Glomerular endothelial cell (primary cell): ENCODE data around the gene MBL2. TPM values are rescaled to one million over a fixed set of nuclear protein-coding genes. Genes with fewer than 3 reads are reported as not detected.

ENCODE experiments used
- DNase-seq: peaks from one replicate; pipeline ENCODE4 v3.0.0-alpha.2; 2011; ENCODE audit warnings: low read depth, low spot score; ENCODE audit errors: extremely low read depth
- total RNA-seq: library from RNA; depleted of rRNA; stranded (reverse); fragments of >200 nt; gene quantifications from 2 replicates; pipeline ENCODE4 v1.2.3, GENCODE V29; 2015

MBL2 gene
- total RNA-seq, 1 donor from 2014 or later, result not detected

GRCh38 chr10:52742731-52743130, 29.9 kb downstream of the MBL2 start:
- DNase-seq, result no peak

DNA sequence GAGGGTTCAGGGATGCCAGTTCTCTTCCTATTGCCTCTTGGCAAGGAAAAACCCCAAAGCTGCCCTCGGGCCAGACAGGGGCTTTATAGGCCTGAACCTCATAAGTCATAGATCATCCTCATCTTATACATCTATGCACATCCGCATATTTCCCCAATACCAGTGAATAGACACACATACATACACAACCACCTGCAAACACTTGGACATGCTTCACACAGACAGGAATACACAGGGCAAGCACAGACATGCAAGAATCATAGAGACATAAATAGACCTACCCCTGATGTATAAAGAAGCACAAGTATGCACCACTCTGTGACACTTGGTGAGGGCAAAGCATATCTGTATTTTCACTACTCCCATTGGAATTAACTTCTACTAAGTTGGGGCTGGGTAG, 30.7 kb downstream of the MBL2 start:
- DNase-seq, result no peak

DNA sequence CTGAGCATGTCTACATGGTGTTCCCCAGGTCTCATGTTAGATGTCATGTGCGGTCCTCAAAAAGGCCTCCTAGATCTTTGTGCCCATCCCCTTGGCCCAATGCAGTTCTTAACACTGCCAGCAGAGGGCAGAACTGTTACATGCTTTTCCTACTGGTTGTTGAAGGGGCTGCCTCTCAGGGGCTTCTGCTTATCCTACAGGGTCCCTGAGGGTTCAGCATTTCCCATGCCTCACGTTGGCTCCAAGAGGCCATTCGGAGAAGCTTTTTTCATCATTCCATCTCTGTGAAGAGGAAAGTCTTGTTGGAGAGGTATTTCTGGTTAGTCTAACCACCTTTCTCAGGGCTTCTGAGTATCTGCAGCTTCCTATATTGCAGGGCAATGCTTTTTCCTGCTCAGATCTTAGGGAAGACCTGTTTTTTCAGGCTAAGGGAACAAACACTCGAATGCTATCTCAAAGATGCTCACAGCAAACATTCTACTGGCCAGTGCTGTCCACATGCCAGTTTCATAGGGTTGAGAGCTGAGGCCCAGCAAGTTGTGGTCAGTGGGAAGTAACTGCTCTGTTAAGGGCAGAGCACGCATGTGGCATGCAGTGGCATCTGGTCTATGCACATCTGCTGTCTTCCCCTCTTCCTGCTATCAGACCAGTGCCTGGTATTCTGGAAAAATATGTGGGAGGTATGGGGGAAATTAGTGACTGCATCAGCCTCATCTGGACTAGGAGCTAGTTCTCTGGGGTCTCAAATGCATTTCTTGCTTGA, 31.5 kb downstream of the MBL2 start:
- DNase-seq, result no peak

DNA sequence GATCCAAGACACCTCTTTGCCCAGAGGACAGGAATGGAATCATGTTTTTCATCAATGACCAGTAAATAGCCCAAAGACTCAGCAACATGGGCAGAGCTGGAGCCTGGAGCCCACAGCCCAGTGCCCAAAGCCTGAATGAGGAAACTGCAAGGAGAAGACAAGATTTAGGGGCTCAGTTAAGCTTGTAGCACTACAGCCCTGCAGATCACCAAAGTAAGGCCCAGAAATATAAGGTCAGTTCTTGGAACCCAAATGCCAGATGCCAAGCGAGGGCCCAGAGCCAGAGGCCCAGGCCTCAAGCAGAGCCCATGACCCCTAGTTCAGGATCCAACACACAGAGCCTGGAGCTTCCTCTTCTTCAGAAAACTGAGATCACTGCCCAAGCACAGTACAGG, 32.4 kb downstream of the MBL2 start:
- DNase-seq, result no peak

- no peak for DNase-seq
Measured at GRCh38 chr10:52739380-52740154, 33.0 kb downstream of the MBL2 start.

GRCh38 chr10:52738951-52739350, 33.6 kb downstream of the MBL2 start:
- DNase-seq, result no peak

DNA sequence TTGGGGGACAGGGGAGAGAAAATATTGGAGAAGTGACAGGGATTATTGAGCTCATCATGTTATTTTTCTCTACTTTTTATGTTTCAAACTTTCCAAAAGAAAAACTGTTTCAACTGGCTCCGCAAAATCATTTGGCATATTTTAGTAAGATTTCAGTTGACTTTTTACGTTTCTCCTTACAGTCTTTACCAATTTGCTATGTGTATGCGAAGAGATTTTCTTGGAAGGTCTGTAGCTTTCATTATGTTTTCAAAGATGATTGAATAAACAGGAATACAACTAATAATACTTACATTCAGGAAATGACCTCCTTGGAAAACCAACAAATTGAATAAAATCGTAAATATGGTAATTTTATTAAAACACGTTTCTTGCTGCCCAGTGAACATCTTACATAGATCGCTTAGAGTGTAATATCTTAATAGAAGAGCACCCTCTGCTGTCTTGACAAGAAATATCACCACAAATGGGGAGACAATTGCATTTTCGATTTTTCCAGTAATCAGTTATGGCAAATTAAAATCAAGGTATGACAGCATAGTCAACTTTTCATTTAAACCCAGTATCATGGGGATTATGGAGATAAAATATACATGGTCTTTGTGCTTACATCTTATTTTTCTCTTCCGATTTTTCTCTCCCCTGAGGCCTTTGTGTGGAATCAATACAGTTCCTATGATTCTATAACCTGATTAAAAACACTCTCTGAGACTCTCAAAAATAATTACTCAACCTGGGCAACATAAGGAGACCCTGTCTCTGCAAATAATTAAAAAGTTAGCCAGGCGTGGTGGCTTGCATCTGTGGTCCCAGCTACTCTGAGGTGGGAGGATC, 43.1 kb downstream of the MBL2 start:
- peak; percentile 44 for DNase-seq

GRCh38 chr10:52720018-52720417, 52.6 kb downstream of the MBL2 start:
- no peak for DNase-seq
